ENCODE results near the gene ADAM21. TPM values are rescaled to one million over a fixed set of nuclear protein-coding genes. Genes with fewer than 3 reads are reported as not detected.

Gene ADAM21
- total and polyA plus RNA-seq, 2 of the 13 experiments (the other 11 are each of a cell fraction or from before 2014, with no cell fraction given): 0.03 to 0.07 TPM

- TF ChIP-seq ZKSCAN5 (CRISPR knock-in tag; IDR thresholded peaks at IDR 0.05): no peak
- TF ChIP-seq SUZ12 (IDR thresholded peaks at IDR 0.05; ENCODE audit: low read depth, low read length): peak; percentile 53
- TF ChIP-seq, protein P1, sequence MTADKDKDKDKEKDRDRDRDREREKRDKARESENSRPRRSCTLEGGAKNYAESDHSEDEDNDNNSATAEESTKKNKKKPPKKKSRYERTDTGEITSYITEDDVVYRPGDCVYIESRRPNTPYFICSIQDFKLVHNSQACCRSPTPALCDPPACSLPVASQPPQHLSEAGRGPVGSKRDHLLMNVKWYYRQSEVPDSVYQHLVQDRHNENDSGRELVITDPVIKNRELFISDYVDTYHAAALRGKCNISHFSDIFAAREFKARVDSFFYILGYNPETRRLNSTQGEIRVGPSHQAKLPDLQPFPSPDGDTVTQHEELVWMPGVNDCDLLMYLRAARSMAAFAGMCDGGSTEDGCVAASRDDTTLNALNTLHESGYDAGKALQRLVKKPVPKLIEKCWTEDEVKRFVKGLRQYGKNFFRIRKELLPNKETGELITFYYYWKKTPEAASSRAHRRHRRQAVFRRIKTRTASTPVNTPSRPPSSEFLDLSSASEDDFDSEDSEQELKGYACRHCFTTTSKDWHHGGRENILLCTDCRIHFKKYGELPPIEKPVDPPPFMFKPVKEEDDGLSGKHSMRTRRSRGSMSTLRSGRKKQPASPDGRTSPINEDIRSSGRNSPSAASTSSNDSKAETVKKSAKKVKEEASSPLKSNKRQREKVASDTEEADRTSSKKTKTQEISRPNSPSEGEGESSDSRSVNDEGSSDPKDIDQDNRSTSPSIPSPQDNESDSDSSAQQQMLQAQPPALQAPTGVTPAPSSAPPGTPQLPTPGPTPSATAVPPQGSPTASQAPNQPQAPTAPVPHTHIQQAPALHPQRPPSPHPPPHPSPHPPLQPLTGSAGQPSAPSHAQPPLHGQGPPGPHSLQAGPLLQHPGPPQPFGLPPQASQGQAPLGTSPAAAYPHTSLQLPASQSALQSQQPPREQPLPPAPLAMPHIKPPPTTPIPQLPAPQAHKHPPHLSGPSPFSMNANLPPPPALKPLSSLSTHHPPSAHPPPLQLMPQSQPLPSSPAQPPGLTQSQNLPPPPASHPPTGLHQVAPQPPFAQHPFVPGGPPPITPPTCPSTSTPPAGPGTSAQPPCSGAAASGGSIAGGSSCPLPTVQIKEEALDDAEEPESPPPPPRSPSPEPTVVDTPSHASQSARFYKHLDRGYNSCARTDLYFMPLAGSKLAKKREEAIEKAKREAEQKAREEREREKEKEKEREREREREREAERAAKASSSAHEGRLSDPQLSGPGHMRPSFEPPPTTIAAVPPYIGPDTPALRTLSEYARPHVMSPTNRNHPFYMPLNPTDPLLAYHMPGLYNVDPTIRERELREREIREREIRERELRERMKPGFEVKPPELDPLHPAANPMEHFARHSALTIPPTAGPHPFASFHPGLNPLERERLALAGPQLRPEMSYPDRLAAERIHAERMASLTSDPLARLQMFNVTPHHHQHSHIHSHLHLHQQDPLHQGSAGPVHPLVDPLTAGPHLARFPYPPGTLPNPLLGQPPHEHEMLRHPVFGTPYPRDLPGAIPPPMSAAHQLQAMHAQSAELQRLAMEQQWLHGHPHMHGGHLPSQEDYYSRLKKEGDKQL (CRISPR knock-in tag; IDR thresholded peaks at IDR 0.05; ENCODE audit: low read depth): no peak
- no peak for TF ChIP-seq SMC3 (IDR thresholded peaks at IDR 0.05; ENCODE audit: low read length)
- TF ChIP-seq, protein P2, sequence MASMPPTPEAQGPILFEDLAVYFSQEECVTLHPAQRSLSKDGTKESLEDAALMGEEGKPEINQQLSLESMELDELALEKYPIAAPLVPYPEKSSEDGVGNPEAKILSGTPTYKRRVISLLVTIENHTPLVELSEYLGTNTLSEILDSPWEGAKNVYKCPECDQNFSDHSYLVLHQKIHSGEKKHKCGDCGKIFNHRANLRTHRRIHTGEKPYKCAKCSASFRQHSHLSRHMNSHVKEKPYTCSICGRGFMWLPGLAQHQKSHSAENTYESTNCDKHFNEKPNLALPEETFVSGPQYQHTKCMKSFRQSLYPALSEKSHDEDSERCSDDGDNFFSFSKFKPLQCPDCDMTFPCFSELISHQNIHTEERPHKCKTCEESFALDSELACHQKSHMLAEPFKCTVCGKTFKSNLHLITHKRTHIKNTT (CRISPR knock-in tag; IDR thresholded peaks at IDR 0.05): no peak
- 0 out of 2 replicates have a peak, but pooled peaks have one; percentile 56 for TF ChIP-seq SIX4 (CRISPR knock-in tag; IDR thresholded peaks at IDR 0.05)
- TF ChIP-seq ZNF589 (CRISPR knock-in tag; conservative IDR thresholded peaks at IDR 0.05): no peak
- TF ChIP-seq REPIN1 (CRISPR knock-in tag; IDR thresholded peaks at IDR 0.05; ENCODE audit: borderline replicate concordance, low read depth): peak; percentile 62; the same call in 1 of the 2 replicates
- TF ChIP-seq MLLT10 (CRISPR knock-in tag; IDR thresholded peaks at IDR 0.05): no peak
- TF ChIP-seq MXI1 (IDR thresholded peaks at IDR 0.05; ENCODE audit: borderline replicate concordance, low read depth, low read length): peak; percentile 40; the same call in 1 of the 3 replicates
- 0 out of 2 replicates have a peak, but pooled peaks have one; percentile 46 for TF ChIP-seq SSRP1 (CRISPR knock-in tag; IDR thresholded peaks at IDR 0.05)
- no peak for TF ChIP-seq ZNF496 (CRISPR knock-in tag; IDR thresholded peaks at IDR 0.05; ENCODE audit: insufficient replicate concordance)
- no peak for TF ChIP-seq ZBTB33 (CRISPR knock-in tag; IDR thresholded peaks at IDR 0.05)
- no peak for TF ChIP-seq JARID2 (CRISPR knock-in tag; IDR thresholded peaks at IDR 0.05; ENCODE audit: insufficient replicate concordance)
- peak; percentile 37; the same call in 1 of the 2 replicates for TF ChIP-seq RARA (CRISPR knock-in tag; IDR thresholded peaks at IDR 0.05)
- TF ChIP-seq THAP11 (CRISPR knock-in tag; IDR thresholded peaks at IDR 0.05): peak; percentile 98
- TF ChIP-seq AKAP8 (CRISPR knock-in tag; IDR thresholded peaks at IDR 0.05): no peak
- no peak for TF ChIP-seq NPAS2 (CRISPR knock-in tag; IDR thresholded peaks at IDR 0.05; ENCODE audit: borderline replicate concordance)
- peak; percentile 66 for TF ChIP-seq ZGPAT (CRISPR knock-in tag; IDR thresholded peaks at IDR 0.05)
- TF ChIP-seq POLR2AphosphoS5 (IDR thresholded peaks at IDR 0.05; ENCODE audit: low read depth, low read length): peak; percentile 78
- no peak for TF ChIP-seq ARNTL (CRISPR knock-in tag; IDR thresholded peaks at IDR 0.05)
These were observed 35.1 kb upstream of the ADAM21 start, which contains the start of gene SYNJ2BP (continued) for GRCh38 chr14:70416725-70417349.

Data from HepG2 (cell line).